K562 (cell line): ENCODE results near the gene SLC29A2. TPM values are rescaled to one million over a fixed set of nuclear protein-coding genes. Genes with fewer than 3 reads are reported as not detected.

Experiments
- ADNP ChIP-seq: fragments of 200-800 bp; sonication (Bioruptor generic); IDR thresholded peaks from 2 replicates; pipeline ENCODE4 v1.6.1; 2016; ENCODE audit warnings: missing genetic modification characterization, missing compliant biosample characterization
- CEBPG ChIP-seq, 3 experiments: fragments of 200-800 bp in 1 of 3; sonication (Bioruptor generic) in 1 of 3; sonication (generic) in 1 of 3; formaldehyde crosslinking in 1 of 3; IDR thresholded peaks in 2 of 3; conservative IDR thresholded peaks in 1 of 3; 2 replicates each; pipeline versions ENCODE4 v1.6.1 to v1.8.0; 2016 to 2022; ENCODE audit warnings: missing compliant biosample characterization in 2 of 3, missing genetic modification characterization in 2 of 3, mild to moderate bottlenecking in 1 of 3, missing genetic modification reagents in 1 of 3
- EP400 ChIP-seq: fragments of 450-650 bp; IDR thresholded peaks from 2 replicates; pipeline ENCODE4 v1.6.1; 2017; ENCODE audit warnings: antibody characterized with exemption, mild to moderate bottlenecking, moderate library complexity
- HDAC8 ChIP-seq: fragments of 450-650 bp; IDR thresholded peaks from 2 replicates; pipeline ENCODE4 v1.6.1; 2016; ENCODE audit warnings: mild to moderate bottlenecking, missing genetic modification characterization, moderate library complexity, missing compliant biosample characterization
- HEY1 ChIP-seq: fragments of 250-450 bp; sonication (Bioruptor Pico); IDR thresholded peaks from 2 replicates; pipeline ENCODE4 v1.5.0; 2020; ENCODE audit warnings: mild to moderate bottlenecking, moderate library complexity, borderline replicate concordance
- HSF4 ChIP-seq: fragments of 250-450 bp; sonication (Bioruptor Pico); IDR thresholded peaks from 2 replicates; pipeline ENCODE4 v2.1.2; 2022; ENCODE audit warnings: mild to moderate bottlenecking, moderate library complexity, borderline replicate concordance
- KAT8 ChIP-seq: fragments of 450-650 bp; IDR thresholded peaks from 2 replicates; pipeline ENCODE4 v1.6.1; 2016; ENCODE audit warnings: low read depth, mild to moderate bottlenecking
- KLF6 ChIP-seq: fragments of 250-450 bp; sonication (Bioruptor Pico); IDR thresholded peaks from 2 replicates; pipeline ENCODE4 v1.4.0; 2020; ENCODE audit warnings: mild to moderate bottlenecking, moderate library complexity, borderline replicate concordance
- LCOR ChIP-seq: sonication (generic); formaldehyde crosslinking; IDR thresholded peaks from 2 replicates; pipeline ENCODE4 v1.8.0; 2022; ENCODE audit warnings: mild to moderate bottlenecking, missing genetic modification reagents
- MTA2 ChIP-seq: fragments of 450-650 bp; IDR thresholded peaks from 2 replicates; pipeline ENCODE4 v1.6.1; 2016; ENCODE audit warnings: low read depth
- MYC ChIP-seq, 2 experiments: fragments of 250-450 bp in 1 of 2; sonication (Bioruptor Pico) in 1 of 2; IDR thresholded peaks; 2 replicates each; pipeline versions ENCODE4 v1.5.1 to v1.6.1; 2012 to 2021; ENCODE audit warnings: low read depth in 2 of 2, borderline replicate concordance in 1 of 2, improper control_type of control experiment in 1 of 2, low read length in 1 of 2, mild to moderate bottlenecking in 1 of 2, moderate library complexity in 1 of 2
- NFXL1 ChIP-seq: fragments of 450-650 bp; formaldehyde crosslinking; IDR thresholded peaks from 2 replicates; pipeline ENCODE4 v1.4.0; 2021; ENCODE audit warnings: mild to moderate bottlenecking
- NRF1 ChIP-seq, 2 experiments: fragments of 450-650 bp; IDR thresholded peaks in 1 of 2; conservative IDR thresholded peaks in 1 of 2; 2 replicates each; pipeline ENCODE4 v1.6.1; 2014; ENCODE audit warnings: mild to moderate bottlenecking in 2 of 2
- PTTG1 ChIP-seq: fragments of 450-650 bp; IDR thresholded peaks from 2 replicates; pipeline ENCODE4 v1.6.1; 2016; ENCODE audit warnings: low read depth, mild to moderate bottlenecking, missing genetic modification characterization, missing compliant biosample characterization
- SAFB2 ChIP-seq: fragments of 200-400 bp; formaldehyde crosslinking; IDR thresholded peaks from 2 replicates; pipeline ENCODE4 v1.6.1; 2018; ENCODE audit warnings: borderline replicate concordance, low read length, low read depth, moderate library complexity; ENCODE audit not compliant: severe bottlenecking
- SMARCA5 ChIP-seq: fragments of 450-650 bp; IDR thresholded peaks from 2 replicates; pipeline ENCODE4 v1.6.1; 2016
- ZKSCAN3 ChIP-seq: fragments of 250-450 bp; sonication (Bioruptor Pico); IDR thresholded peaks from 2 replicates; pipeline ENCODE4 v1.4.0; 2020
- ZNF316 ChIP-seq: fragments of 450-650 bp; IDR thresholded peaks from 2 replicates; pipeline ENCODE4 v1.6.1; 2016
- polyA plus RNA-seq, 8 experiments: library from polyadenylated mRNA; depleted of rRNA in 4 of 8; stranded (reverse) in 5 of 8; unstranded in 3 of 8; fragments of >200 nt; fragmentation: Nextera tagmentation in 2 of 8; fragmentation: Illumina TruSeq in 1 of 8; extraction: Ambion mirVana in 2 of 8; extraction: Trizol in 1 of 8; gene quantifications; 2 replicates each; pipeline versions ENCODE4 v1.2.1 to v1.2.3, GENCODE V29; 2011 to 2014; ENCODE audit warnings: inconsistent platforms in 1 of 8, missing spikeins in 1 of 8
- total RNA-seq, 7 experiments: library from RNA; depleted of rRNA in 6 of 7; stranded (reverse); fragments of >200 nt in 6 of 7; fragmentation: Illumina TruSeq in 2 of 7; extraction: Trizol in 2 of 7; gene quantifications; 2 replicates each; pipeline versions ENCODE4 v1.2.1 to v1.2.3, GENCODE V29; 2011 to 2021; ENCODE audit warnings: low replicate concordance in 1 of 7
- TF ChIP-seq, protein P1 (sequence below): fragments of 450-650 bp; IDR thresholded peaks from 2 replicates; pipeline ENCODE4 v1.6.1; 2017; ENCODE audit warnings: antibody characterized with exemption
- TF ChIP-seq, protein P2 (sequence below): fragments of 250-450 bp; sonication (Bioruptor Pico); IDR thresholded peaks from 2 replicates; pipeline ENCODE4 v1.5.0; 2020; ENCODE audit warnings: mild to moderate bottlenecking
- TF ChIP-seq, protein P3 (sequence below): fragments of 250-450 bp; sonication (Bioruptor Pico); IDR thresholded peaks from 2 replicates; pipeline ENCODE4 v1.6.1; 2021; ENCODE audit warnings: mild to moderate bottlenecking

SLC29A2 gene
- total and polyA plus RNA-seq, 9 of the 15 experiments (the other 6 are each of a cell fraction or from before 2014, with no cell fraction given): 2.4 to 48.6 (median 14.2) TPM

DNA sequence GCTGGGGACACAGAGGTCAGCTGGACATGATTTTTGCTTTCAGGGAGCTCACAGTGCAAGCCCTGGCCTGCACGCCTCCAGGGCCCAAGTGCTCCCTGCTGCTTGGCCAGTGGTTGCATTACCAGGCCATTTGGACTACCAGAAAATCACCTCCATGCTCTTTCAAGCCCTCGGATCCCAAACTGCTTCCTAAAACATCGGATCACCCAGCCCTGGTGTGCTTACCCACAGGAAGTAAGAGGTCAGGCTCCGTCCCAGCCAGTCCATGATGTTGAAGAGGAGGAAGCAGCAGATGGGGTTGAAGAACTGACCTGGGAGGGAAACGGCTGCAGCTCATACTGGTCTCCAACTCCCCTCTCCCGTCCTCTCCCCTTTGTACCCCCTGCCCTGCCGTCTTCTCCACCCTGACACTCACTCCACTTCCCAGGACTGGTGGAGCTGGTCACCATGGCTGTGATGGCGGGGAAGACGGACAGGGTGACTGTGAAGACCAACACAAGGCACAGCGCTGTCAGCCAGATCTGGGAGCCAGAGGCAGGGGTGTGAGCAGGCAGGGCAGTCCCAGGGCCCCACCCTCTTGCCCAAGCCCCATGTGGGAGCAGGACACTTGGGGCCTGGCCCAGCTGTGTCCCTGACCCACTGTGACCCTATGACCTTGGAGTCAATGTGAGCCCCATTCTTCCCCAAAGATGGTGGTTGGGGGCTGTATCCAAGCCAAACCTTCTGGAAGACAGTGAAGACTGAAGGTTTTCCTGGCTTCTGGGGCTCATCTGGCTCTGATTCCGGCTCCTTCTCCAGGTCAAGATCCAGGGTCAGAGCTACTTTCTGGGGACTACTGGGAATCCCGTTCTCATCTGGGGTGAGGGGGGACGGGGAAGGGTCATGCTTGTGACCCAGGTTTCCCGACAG, 5.6 kb downstream of the SLC29A2 start (continued):
- TF ChIP-seq ZNF316 (no peak), CEBPG (CRISPR knock-in tag; IDR thresholded peaks at IDR 0.05) (no peak), CEBPG (tag; conservative IDR thresholded peaks at IDR 0.05 in 1 of 2, IDR thresholded peaks at IDR 0.05 in 1 of 2) (no peak), ADNP (tag) (no peak), NFXL1 (CRISPR knock-in tag) (no peak), SAFB2 (no peak), MTA2 (no peak), KLF6 (no peak), SMARCA5 (no peak), HSF4 (CRISPR knock-in tag) (no peak), ZKSCAN3 (CRISPR knock-in tag) (no peak), HEY1 (no peak), KAT8 (no peak), LCOR (CRISPR knock-in tag) (no peak), PTTG1 (tag) (no peak), NRF1 (conservative IDR thresholded peaks at IDR 0.05 in 1 of 2, IDR thresholded peaks at IDR 0.05 in 1 of 2) (no peak), MYC (IDR thresholded peaks at IDR 0.05; ENCODE audit: low read depth, low read length) (no peak), MYC (CRISPR knock-in tag; IDR thresholded peaks at IDR 0.05; ENCODE audit: borderline replicate concordance, low read depth) (no peak), EP400 (no peak), HDAC8 (no peak)
- TF ChIP-seq, protein P1, sequence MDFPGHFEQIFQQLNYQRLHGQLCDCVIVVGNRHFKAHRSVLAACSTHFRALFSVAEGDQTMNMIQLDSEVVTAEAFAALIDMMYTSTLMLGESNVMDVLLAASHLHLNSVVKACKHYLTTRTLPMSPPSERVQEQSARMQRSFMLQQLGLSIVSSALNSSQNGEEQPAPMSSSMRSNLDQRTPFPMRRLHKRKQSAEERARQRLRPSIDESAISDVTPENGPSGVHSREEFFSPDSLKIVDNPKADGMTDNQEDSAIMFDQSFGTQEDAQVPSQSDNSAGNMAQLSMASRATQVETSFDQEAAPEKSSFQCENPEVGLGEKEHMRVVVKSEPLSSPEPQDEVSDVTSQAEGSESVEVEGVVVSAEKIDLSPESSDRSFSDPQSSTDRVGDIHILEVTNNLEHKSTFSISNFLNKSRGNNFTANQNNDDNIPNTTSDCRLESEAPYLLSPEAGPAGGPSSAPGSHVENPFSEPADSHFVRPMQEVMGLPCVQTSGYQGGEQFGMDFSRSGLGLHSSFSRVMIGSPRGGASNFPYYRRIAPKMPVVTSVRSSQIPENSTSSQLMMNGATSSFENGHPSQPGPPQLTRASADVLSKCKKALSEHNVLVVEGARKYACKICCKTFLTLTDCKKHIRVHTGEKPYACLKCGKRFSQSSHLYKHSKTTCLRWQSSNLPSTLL: no peak
- TF ChIP-seq, protein P2, sequence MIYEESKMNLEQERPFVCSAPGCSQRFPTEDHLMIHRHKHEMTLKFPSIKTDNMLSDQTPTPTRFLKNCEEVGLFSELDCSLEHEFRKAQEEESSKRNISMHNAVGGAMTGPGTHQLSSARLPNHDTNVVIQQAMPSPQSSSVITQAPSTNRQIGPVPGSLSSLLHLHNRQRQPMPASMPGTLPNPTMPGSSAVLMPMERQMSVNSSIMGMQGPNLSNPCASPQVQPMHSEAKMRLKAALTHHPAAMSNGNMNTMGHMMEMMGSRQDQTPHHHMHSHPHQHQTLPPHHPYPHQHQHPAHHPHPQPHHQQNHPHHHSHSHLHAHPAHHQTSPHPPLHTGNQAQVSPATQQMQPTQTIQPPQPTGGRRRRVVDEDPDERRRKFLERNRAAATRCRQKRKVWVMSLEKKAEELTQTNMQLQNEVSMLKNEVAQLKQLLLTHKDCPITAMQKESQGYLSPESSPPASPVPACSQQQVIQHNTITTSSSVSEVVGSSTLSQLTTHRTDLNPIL (CRISPR knock-in tag): no peak
- TF ChIP-seq, protein P3, sequence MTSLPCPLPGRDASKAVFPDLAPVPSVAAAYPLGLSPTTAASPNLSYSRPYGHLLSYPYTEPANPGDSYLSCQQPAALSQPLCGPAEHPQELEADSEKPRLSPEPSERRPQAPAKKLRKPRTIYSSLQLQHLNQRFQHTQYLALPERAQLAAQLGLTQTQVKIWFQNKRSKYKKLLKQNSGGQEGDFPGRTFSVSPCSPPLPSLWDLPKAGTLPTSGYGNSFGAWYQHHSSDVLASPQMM (CRISPR knock-in tag): no peak
